ENCODE data around the gene NT5DC2.

The NT5DC2 gene

GRCh38 chr3:52561028-52561747 is 27.5 kb upstream of the NT5DC2 start:
- H2AFZ ChIP-seq (ENCODE audit: low read depth, low read length), result no peak overlapping the region
- H3K9ac ChIP-seq (ENCODE audit: low read depth, low read length), result no peak overlapping the region
- peaks cover 88% of the 10 kb centered on the region for H3K36me3 ChIP-seq (ENCODE audit: insufficient read depth, low read length)
- no peak for ATAC-seq (ENCODE audit: insufficient read depth, low read depth)
- no peaks in the 10 kb centered on the region for H3K9me3 ChIP-seq (ENCODE audit: insufficient read depth, low read length, severe bottlenecking)
- no peak overlapping the region for H3K4me3 ChIP-seq (ENCODE audit: low read depth in 1 of 2, low read length in 2 of 2)
- no peak for DNase-seq
- H3K27me3 ChIP-seq (ENCODE audit: insufficient read depth, low read length, poor library complexity), result no peaks in the 10 kb centered on the region
- TF ChIP-seq EZH2 (IDR thresholded peaks at IDR 0.05; ENCODE audit: borderline replicate concordance, low read depth, low read length, severe bottlenecking), result no peak
- H3K27ac ChIP-seq (ENCODE audit: low read length), result no peak overlapping the region
- no peaks in the 10 kb centered on the region for H4K20me1 ChIP-seq (ENCODE audit: insufficient read depth, low read length)
- H3K4me2 ChIP-seq (ENCODE audit: insufficient read depth, low read length), result no peak overlapping the region
- no peaks in the 10 kb centered on the region for H3K79me2 ChIP-seq (ENCODE audit: insufficient read depth, low read length)
- H3K4me1 ChIP-seq (ENCODE audit: insufficient read depth, low read length), result no peaks in the 10 kb centered on the region

GRCh38 chr3:52558436-52558835 is 24.8 kb upstream of the NT5DC2 start:
- Histone ChIP-seq H3K27ac (ENCODE audit: low read length) (no peak overlapping the region), H3K9me3 (ENCODE audit: insufficient read depth, low read length, severe bottlenecking) (no peaks in the 10 kb centered on the region), H3K79me2 (ENCODE audit: insufficient read depth, low read length) (0 out of 2 replicates have a peak, but pooled peaks cover 3% of the 10 kb centered on the region), H3K4me1 (ENCODE audit: insufficient read depth, low read length) (no peaks in the 10 kb centered on the region), H3K9ac (ENCODE audit: low read depth, low read length) (no peak overlapping the region), H3K4me3 (ENCODE audit: low read depth in 1 of 2, low read length in 2 of 2) (no peak overlapping the region), H3K4me2 (ENCODE audit: insufficient read depth, low read length) (no peak overlapping the region), H3K27me3 (ENCODE audit: insufficient read depth, low read length, poor library complexity) (no peaks in the 10 kb centered on the region), H4K20me1 (ENCODE audit: insufficient read depth, low read length) (no peaks in the 10 kb centered on the region), H2AFZ (ENCODE audit: low read depth, low read length) (no peak overlapping the region), H3K36me3 (ENCODE audit: insufficient read depth, low read length) (peaks cover 91% of the 10 kb centered on the region)
- no peak for ATAC-seq (ENCODE audit: insufficient read depth, low read depth)
- no peak for DNase-seq
- no peak for TF ChIP-seq CTCF (IDR thresholded peaks at IDR 0.05; ENCODE audit: borderline replicate concordance, extremely low read depth, low read length, poor library complexity, severe bottlenecking)
- TF ChIP-seq EZH2 (IDR thresholded peaks at IDR 0.05; ENCODE audit: borderline replicate concordance, low read depth, low read length, severe bottlenecking), result no peak

GRCh38 chr3:52557011-52557960 is 23.6 kb upstream of the NT5DC2 start:
- Histone ChIP-seq H3K4me3 (ENCODE audit: low read depth in 1 of 2, low read length in 2 of 2) (no peak overlapping the region), H3K36me3 (ENCODE audit: insufficient read depth, low read length) (peaks cover 92% of the 10 kb centered on the region), H2AFZ (ENCODE audit: low read depth, low read length) (no peak overlapping the region), H3K27ac (ENCODE audit: low read length) (no peak overlapping the region), H3K9me3 (ENCODE audit: insufficient read depth, low read length, severe bottlenecking) (no peaks in the 10 kb centered on the region), H3K27me3 (ENCODE audit: insufficient read depth, low read length, poor library complexity) (no peaks in the 10 kb centered on the region), H4K20me1 (ENCODE audit: insufficient read depth, low read length) (no peaks in the 10 kb centered on the region), H3K4me2 (ENCODE audit: insufficient read depth, low read length) (no peak overlapping the region), H3K79me2 (ENCODE audit: insufficient read depth, low read length) (0 out of 2 replicates have a peak, but pooled peaks cover 3% of the 10 kb centered on the region), H3K4me1 (ENCODE audit: insufficient read depth, low read length) (no peaks in the 10 kb centered on the region), H3K9ac (ENCODE audit: low read depth, low read length) (no peak overlapping the region)
- no peak for DNase-seq
- no peak for ATAC-seq (ENCODE audit: insufficient read depth, low read depth)
- TF ChIP-seq EZH2 (IDR thresholded peaks at IDR 0.05; ENCODE audit: borderline replicate concordance, low read depth, low read length, severe bottlenecking) (no peak), CTCF (IDR thresholded peaks at IDR 0.05; ENCODE audit: borderline replicate concordance, extremely low read depth, low read length, poor library complexity, severe bottlenecking) (no peak)

GRCh38 chr3:52555056-52555455 is 21.4 kb upstream of the NT5DC2 start:
- no peaks in the 10 kb centered on the region for H3K9me3 ChIP-seq (ENCODE audit: insufficient read depth, low read length, severe bottlenecking)
- DNase-seq (no peak), ATAC-seq (ENCODE audit: insufficient read depth, low read depth) (no peak)
- no peaks in the 10 kb centered on the region for H3K27me3 ChIP-seq (ENCODE audit: insufficient read depth, low read length, poor library complexity)
- no peak overlapping the region for H2AFZ ChIP-seq (ENCODE audit: low read depth, low read length)
- no peak for TF ChIP-seq CTCF (IDR thresholded peaks at IDR 0.05; ENCODE audit: borderline replicate concordance, extremely low read depth, low read length, poor library complexity, severe bottlenecking)
- TF ChIP-seq EZH2 (IDR thresholded peaks at IDR 0.05; ENCODE audit: borderline replicate concordance, low read depth, low read length, severe bottlenecking), result no peak
- H3K27ac ChIP-seq (ENCODE audit: low read length), result no peak overlapping the region
- no peak overlapping the region for H3K4me3 ChIP-seq (ENCODE audit: low read depth in 1 of 2, low read length in 2 of 2)
- H3K4me1 ChIP-seq (ENCODE audit: insufficient read depth, low read length), result no peaks in the 10 kb centered on the region
- no peak overlapping the region for H3K4me2 ChIP-seq (ENCODE audit: insufficient read depth, low read length)
- peaks cover 96% of the 10 kb centered on the region for H3K36me3 ChIP-seq (ENCODE audit: insufficient read depth, low read length)
- no peaks in the 10 kb centered on the region for H4K20me1 ChIP-seq (ENCODE audit: insufficient read depth, low read length)
- H3K79me2 ChIP-seq (ENCODE audit: insufficient read depth, low read length), result 0 out of 2 replicates have a peak, but pooled peaks cover 3% of the 10 kb centered on the region
- H3K9ac ChIP-seq (ENCODE audit: low read depth, low read length), result no peak overlapping the region
